Islet of Langerhans (tissue), 1 donor: ENCODE results near the gene FER.

Experiments used
- FAIRE-seq: peaks from one replicate; lab custom pipeline; 2011; peaks lifted over from hg19 to GRCh38; lab: Jason Lieb, UNC

FER gene

DNA sequence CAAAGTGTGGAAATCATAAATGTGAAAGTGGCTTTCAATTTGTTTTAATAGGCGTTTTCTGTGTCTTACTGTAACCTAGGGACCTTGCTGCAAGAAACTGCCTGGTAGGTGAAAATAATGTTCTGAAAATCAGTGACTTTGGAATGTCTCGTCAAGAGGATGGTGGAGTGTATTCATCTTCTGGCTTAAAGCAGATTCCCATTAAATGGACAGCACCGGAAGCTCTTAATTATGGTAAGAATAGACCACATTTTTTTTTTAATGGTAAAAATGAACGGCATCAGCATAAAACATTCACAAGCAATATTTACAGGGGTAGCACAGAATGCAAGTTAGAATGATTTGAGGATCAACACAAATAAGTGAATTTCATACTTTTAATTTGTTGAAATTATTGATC, 433.0 kb downstream of the FER start:
- no peak for FAIRE-seq

DNA sequence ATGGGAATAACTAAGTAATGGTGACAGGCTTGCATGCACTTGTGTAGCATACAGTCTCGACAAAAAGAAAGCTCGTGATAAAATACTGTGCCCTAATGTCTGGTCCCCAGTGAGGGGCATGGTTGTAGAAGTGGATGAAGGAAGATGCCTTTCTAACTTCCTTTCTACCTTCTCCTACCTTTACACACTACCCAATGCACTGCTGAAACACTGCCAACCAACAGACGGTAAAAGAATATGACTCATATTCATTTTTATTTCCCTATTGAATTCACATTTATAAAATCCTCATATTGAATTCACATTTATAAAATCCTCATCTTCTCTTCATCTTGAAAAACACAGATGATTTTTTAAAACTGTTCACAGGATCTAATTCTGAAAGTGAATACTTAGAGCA, 439.1 kb downstream of the FER start:
- FAIRE-seq = peak; percentile 95

DNA sequence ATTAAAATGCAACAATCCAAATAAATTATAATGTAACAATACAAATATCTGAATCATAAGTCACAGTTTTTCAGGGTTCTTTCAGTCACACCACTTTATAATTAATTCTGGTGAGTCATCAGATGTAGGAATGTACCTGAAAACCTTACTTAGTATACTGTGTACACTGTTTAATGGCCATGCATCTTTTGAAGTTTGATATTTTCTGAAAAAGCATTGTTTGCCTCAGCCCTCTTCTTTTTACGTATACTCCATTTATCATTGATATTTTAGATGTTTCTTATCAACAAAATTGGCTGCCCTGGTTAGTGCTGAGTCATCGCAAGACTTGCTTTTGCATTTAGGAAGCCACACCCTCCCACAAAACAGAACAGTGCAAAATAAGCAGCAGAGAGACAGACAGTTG, 443.5 kb downstream of the FER start:
- FAIRE-seq = no peak

DNA sequence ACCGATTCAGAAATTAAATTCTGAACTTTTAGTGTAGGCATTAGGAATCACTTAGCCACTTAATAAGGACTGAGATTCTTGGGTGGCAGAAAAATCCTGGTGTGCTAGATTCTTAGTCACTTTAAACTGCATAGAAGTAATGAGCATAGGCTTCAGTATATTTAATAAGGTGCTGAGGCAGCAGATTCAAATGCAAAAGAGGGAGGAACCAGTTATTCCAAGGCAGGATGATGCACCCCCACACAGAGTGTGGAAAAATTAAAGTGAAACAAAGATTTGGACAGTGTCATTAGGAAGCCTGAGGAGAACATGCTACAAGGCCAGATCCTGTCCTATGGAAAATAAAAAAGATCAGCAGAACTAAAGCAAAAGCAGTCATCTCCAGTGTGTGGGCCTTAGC, 444.3 kb downstream of the FER start:
- no peak for FAIRE-seq

DNA sequence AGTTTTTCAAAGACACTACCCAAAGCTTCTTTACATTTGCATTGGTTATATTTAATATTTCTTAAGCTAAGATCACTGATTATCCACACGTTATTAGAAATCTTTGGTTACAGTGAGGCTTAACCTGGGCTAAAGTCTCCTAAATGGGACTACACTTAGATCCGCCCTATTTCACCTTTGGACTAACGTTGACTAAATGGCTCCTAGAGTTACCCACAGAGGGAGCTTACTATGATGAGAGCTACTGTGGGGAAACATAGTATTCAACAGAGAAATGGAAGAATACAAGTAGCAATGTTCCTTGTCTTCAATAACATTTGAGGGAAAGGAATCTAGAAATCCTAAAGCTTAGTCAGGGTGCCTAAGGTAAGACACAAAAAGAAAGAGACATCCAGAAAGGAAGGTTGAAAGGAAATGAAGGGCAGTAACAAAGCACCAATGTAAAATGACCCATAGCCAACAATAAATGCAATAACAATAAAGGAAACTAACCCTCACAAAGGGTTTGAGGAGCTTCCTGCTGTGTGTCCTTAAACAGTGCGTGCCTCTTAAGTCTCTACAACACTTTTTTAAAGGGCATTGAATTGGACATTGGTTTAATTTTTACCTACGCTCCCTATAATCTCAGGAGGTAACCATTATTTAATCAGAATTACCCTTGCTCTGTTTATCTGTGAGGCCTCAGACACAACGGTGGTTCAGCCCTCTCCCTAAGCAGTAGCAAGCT, 445.0 kb downstream of the FER start:
- FAIRE-seq = no peak

DNA sequence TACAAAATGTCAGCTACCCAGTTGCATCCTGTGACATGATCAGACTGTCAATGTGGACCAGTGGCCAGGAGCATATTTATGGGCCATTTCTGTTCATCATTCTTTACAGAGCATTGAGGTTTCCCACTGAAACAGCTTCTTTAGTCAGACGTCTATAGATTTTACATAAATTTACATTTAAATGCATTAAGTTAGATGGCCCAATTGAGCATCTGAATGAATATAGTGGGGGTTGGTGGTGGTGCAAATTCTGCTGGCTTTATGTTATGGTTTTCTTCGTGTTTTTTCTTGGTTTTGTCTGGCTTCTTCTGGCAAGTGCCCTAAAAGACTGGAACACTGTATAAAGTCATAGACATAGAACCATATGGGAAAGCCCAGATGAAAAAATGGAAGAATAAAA, 448.0 kb downstream of the FER start:
- FAIRE-seq = no peak

DNA sequence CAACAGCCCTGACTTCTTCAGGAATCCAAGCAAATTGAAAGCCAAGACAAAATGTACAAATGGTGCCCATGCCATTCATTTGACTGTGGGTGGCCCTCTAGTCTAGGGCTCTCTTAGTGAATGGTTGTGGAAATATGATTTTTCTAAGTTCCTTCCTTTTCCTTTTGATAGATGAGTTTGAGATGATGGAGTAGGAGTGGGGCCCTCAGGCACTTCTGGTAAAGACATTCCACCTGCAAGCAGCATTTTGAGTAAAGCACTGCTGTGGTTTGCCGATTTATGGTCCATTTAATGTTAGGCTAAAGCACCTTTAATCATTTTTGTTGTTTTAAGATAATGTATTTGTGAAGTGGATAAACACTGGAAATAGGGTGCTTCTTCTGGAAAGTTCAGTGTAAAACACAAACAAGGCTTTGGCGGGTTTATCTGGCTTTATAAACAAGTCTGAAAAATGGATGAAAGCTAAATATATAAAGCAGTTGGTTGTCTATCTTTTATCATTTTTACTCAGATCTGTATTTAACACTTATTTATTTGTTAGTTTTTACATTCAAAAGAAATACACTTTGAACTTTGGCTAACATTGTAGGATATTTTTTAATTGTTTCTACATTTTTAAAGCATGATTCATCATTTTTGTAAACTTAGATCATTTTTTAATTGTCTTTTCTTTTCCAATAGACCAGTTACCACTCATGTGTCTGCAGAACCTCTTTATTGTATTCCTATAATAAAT, 448.6 kb downstream of the FER start:
- FAIRE-seq = peak; percentile 87

DNA sequence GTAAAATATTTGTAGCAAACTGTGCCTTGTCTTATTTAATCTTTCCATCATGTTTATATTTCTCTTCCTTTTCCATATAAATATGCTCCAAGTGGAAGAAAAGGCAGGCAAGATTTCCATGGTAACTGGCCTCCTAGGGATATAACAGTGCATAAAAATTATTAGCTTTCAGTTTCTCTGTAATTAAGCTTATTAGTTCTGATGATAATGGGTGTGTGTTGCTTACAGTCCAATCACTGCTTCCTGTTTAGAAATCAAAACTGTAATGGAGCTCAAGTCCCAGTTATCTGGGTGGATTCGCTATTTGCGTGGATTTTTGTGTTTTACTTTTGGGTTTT, 449.1 kb downstream of the FER start:
- FAIRE-seq = peak; percentile 21

DNA sequence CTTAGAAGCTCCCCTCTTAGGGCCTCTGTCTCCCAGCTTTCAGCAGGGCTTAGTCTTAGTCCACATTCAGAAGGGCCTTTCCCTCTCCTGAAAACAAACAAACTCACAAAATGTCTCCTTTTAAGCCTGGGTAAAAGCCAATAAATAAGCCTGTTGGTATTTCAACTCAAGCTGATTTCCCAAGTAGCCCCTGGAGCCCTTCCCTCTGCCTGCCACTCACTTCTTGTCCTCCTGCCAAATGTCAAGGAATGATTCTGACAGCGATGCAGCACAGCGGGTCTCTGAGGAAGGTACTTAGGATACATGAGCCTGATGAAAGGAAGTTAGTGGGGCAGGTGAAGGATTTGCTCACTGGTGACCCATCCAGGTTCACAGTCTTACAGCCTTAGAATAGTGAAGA, 451.6 kb downstream of the FER start:
- no peak for FAIRE-seq

DNA sequence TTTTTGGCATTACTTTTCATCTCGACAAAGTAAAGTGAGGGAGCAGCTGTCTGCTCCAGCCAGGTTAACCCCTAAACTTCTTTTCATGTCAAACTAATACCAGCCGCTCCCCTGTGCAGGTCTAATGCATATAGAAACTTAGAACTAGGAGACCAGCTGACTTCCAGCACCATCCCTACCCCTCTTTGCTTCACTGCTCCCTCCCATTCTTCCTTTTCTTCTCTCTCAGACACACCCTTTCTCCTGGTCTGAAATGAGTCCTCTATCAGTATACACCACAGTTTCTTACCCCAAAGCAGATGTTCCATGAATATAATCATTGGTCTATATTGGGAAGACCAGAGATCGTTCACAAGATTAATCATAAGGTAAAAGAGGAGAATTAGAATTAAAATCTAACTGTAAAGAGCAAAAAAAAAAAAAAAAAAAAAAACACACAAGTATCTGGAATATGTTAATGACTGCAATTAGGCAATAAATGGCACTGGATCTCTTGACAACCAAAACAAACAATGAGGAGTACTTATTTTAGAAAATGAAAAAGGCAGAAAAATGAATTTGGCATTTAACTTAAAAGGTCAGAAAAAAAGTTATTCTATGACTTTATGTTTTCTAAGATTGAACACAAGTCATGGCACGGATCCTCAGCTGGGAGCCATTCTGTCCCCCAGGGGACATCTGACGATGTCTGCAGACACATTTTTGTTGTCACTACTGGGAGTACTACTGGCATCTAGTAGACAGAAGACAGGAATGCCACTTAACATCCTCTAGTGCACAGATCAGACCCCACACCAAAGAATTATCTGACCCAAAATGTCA, 452.3 kb downstream of the FER start:
- FAIRE-seq = no peak

DNA sequence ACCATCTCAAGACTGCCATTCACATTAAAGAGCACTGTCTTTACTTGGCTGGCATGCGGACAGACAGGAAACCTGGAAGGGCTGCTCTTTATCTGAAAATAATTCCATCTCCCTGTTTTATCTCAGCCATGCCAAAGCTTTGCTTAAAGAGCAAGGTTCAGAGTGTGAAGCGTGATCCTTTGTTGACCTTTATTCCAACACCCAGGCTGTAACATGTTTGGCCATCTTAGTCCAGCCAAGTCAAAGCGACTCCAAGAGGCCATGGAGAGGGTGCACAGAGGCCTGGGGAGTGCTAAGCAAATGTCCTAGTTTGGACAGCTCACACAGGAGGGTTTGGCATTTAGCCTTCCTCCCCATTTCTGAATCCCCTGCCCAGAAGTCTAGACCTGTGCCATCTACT, 467.3 kb downstream of the FER start:
- FAIRE-seq = no peak

DNA sequence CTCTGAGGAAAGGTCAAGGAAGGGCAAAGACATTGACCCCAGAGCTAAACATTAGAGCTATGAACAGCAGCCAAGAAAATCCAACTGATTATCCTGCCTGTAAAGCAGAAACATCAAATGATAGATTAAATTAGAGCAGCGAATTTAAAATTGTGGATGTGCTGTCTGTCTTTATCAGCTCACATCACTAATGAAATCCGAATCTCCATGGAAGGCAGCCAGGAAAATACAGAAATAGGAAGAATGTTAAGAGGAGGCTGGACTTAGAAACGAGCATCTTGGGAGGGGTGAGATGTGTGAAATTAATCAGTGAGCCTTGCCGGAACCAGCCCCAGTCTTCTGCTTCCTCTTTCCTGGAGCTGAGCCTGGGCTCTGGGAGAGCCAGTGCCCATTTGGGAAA, 471.1 kb downstream of the FER start:
- FAIRE-seq = no peak

DNA sequence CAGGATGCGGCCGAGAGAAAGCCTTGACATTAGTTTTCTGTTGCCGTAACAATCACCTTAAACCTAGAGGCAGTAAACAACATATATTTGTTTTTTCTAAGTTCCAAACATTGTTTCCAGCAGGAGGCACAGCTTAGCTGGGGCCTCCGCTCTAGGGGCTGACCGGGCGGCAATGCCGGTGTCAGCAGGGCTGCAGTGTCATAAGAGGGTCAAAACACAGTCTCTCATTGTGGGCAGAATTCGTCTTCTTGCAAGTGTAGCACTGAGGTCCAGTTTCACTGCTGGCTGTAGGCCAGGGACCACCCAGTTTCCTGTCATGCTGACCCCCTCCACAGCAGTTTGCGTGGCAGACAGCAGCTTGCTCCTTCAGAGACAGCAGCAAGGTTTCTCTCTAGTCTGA, 475.8 kb downstream of the FER start:
- no peak for FAIRE-seq

DNA sequence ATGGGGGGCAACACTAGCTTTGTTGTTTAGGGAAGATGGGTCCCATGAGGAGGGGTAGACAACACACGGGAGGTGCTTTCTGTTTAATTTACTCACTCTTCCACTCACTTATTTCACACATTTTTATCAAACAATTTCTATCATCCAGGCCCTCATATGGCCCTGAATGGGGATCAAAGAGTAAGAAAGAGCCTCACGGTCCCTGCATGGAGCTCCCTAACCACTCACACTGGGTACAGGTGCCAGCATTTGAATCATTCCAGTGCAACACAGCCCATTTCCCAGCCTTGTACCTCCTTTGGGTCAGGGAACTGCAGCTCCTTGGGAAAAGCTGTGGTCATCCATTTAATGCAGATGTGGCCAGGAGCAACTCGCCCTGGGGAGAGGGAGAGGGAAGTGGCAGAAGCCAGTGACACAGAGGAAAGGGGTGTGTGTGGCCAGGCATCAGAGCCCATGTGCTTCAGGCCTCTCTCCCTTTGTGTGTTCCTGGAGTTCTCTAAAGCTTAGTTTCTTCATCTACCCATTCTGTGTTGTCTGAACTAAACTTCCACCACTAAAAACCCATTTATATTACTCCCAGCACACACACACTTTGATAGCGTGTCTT, 476.7 kb downstream of the FER start:
- FAIRE-seq = no peak

DNA sequence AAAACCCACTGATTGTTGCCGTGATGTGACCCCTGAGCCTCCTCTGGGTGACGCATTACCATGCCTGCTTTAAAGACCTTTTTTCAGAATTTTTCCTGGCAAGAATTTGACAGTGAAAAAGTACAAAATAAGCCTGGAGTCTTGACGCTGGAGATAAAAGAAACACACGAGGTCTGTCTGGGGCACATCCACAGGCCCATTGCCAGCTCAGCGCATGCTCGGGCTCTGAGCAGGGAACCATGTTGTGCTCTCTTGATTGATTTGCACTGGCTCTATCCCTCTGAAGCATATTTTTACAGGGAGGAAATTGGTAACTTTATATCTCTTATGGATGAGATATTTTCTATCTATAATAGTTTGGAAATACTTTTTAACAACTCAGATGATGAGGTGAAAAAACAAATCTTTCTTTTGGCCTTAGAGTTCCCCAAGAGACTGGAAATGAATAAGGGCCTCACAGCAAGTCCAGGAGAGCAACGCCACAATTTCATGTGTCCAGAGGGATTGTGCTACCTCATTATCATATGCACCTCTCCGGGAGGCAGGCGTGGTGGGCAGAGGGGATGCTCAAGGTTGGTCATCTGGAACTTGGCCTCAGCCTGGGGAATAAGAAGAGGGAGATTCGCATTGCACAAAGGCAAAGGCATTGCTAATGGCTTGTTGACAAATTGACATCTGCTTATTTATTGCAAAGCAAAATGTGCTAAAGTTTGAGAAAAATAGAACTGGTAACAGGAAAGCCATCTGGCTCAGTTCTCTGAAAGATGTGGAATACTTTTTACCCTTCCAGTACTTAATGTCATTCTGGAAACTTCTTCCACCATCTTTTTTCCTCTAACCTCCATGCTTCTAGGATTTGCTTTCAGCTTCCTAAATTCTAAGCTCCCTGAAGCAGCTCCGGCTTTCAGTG, 478.3 kb downstream of the FER start:
- FAIRE-seq = no peak

DNA sequence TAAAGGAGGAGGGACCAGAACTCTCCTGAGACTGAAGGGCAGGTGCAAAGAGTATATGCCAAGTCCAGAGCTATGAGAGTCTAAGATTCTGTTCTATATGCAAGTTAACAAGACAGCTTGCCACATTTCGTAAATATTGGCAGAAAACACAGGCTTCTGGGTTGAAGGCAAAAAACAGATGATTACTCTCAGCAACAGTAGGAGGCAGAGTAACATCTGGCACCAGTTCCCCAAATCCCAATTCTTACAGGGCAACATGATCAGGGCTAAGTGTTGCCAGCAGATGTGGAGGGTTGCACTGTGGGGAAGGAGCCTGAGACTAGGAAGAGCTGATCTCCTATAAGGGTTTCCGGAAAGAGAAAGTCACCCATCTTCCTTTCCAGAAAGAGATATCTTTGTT, 482.7 kb downstream of the FER start:
- no peak for FAIRE-seq

DNA sequence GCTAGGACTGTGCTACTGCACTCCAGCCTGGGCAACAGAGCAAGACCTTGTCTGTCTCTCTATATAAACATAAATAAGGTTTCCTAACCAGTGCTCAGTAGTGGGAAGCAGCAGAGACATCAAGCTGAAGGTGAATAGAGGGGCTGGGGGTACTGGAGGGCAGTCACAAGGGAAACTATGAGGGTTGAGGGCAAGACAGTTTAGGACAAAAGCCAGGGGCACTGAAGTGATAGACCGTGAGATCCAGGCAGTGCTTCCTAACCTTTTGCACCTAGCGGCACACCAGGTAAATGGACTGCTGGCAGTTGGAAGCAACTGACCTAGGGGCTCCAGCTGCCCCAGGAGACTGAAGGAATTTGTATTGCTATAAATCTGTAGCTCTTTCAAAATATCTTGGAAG, 483.6 kb downstream of the FER start:
- no peak for FAIRE-seq

DNA sequence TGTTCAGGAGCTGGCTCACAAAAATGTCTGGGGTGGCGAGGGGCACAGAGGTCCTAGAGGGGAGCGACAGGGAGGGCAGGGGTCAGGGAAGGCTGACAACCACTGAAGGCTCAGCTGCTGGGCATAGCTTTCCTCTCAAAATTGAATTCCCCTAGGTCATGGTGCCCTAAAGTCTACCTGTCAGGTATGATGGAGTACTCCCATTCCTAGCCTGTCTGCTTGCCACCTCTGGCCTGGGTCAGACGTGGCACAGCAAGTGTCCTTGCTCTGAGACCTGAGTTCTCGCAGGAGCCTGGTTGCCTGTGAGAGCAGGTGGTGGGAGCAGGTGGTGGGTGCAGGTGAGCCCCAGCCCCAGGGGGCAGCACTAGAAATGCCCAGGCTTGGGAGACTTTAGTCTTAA, 486.7 kb downstream of the FER start:
- no peak for FAIRE-seq

DNA sequence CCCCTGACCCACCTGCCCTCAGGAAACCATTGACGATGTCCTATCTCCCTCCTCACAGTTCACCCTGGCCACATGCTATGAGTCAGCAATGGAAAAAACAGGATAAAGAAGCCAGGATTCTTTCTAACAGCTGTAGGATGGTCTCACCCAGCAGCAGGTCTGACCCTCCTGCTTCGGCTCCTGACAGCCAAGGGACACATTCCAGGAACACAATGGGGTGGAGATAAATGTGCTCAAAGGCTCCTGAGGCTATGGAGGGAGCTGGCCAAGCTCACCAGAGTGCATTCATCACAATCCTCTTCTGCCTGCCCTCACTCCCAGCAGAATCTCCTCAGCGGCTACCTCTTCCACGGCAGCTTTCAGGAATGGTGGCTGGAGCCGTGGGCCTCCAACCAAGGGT, 491.8 kb downstream of the FER start:
- no peak for FAIRE-seq

DNA sequence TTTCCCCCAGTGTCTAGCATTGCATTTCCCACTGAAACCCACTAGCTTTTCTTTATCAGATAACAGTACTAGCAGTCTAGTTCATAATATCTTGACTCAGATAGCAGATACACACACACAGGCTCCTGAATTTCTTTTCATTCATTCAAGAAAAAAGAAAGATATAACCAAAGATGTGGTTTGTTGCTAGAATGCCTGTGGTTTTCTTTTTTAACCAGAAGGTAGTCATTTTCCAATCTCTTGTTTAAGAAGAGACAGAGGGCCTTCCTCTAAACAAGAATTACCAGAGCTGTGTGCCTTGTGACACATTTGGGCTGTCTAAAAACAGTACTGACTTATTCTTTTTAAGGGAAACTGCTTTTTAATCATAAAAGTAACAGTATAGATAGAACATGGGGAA, 494.8 kb downstream of the FER start:
- no peak for FAIRE-seq

DNA sequence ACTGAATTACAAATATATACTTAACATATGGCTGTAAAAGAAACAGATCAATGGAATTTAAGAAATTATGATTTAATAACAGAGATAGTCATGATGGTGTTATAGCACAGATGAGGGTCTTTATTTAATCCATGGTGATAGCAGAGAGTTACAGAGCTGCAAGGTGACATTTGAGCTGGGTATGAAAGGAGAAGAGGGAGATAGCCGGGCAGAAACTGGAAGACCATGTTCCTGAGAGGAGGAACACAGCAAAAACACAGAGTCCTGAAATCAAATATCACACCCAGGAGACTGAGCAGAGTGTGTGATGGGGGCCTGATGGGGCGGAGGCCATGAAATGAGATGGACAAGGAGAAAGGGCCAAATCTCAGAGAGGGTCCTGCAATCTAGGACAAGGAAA, 498.7 kb downstream of the FER start:
- FAIRE-seq = no peak
